MM.1S (cell line): ENCODE results near the gene ADAMTS17.

Experiments used
- CTCF ChIP-seq: fragments of 300-600 bp; sonication (generic); IDR thresholded peaks from 2 replicates; pipeline ENCODE4 v1.5.1; 2016; ENCODE audit warnings: antibody characterized with exemption, low read length, mixed read lengths
- EZH2 ChIP-seq: fragments of 300-600 bp; sonication (generic); optimal IDR thresholded peaks from 2 replicates; pipeline ENCODE3; 2017; ENCODE audit warnings: low read depth, mild to moderate bottlenecking, antibody characterized with exemption, low read length, mixed read lengths

- no peak for TF ChIP-seq CTCF
- no peak for TF ChIP-seq EZH2
Measured at GRCh38 chr15:100340721-100341238, 995 bp downstream of the ADAMTS17 start.
